OCI-LY7 (cell line): ENCODE data around the gene PLCB1. TPM values are rescaled to one million over a fixed set of nuclear protein-coding genes. Genes with fewer than 3 reads are reported as not detected.

Experiments used
- BruUV-seq: library from RNA; stranded (reverse); fragments of 400-500 nt; replicated peaks from 2 replicates; lab custom pipeline; 2021; lab: Mats Ljungman, UMichigan
- CTCF ChIA-PET: fragments of 300-600 bp; sonication (Branson Sonifier 250); formaldehyde crosslinking; loops from one replicate; lab custom pipeline; 2022; ENCODE audit warnings: antibody characterized with exemption; ENCODE audit not compliant: unreplicated experiment; lab: Charles Lee
- POLR2A ChIA-PET: fragments of 300-600 bp; sonication (Branson Sonifier 250); formaldehyde crosslinking; loops from one replicate; lab custom pipeline; 2022; ENCODE audit warnings: antibody characterized with exemption; lab: Charles Lee
- DNase-seq: peaks from one replicate; pipeline ENCODE4 v3.0.0-alpha.2; 2015; ENCODE audit warnings: low spot score
- H2AFZ ChIP-seq: fragments of 200-600 bp; sonication (generic), shearing (Covaris generic); 2 replicates; pipeline ENCODE4 v1.6.1; 2014; ENCODE audit warnings: mild to moderate bottlenecking, antibody characterized with exemption, low read length, moderate library complexity
- H3K27ac ChIP-seq: fragments of 200-600 bp; sonication (generic); 2 replicates; pipeline ENCODE4 v1.5.1; 2014; ENCODE audit warnings: mixed run types, low read depth, mild to moderate bottlenecking, moderate library complexity, low read length, inconsistent platforms; ENCODE audit not compliant: poor library complexity, severe bottlenecking
- H3K36me3 ChIP-seq: fragments of 200-600 bp; sonication (generic); 2 replicates; pipeline ENCODE4 v1.6.1; 2014; ENCODE audit warnings: mild to moderate bottlenecking, antibody characterized with exemption, low read length, moderate library complexity, mixed read lengths; ENCODE audit not compliant: insufficient read depth
- H3K4me1 ChIP-seq: fragments of 200-600 bp; sonication (generic); 2 replicates; pipeline ENCODE4 v1.5.1; 2014; ENCODE audit warnings: mild to moderate bottlenecking, low read length; ENCODE audit not compliant: insufficient read depth, poor library complexity, severe bottlenecking
- H3K4me2 ChIP-seq: fragments of 200-600 bp; sonication (generic); 2 replicates; pipeline ENCODE4 v1.6.1; 2014; ENCODE audit warnings: mild to moderate bottlenecking, low read length
- H3K4me3 ChIP-seq: fragments of 200-600 bp; sonication (generic); 2 replicates; pipeline ENCODE4 v1.5.1; 2014; ENCODE audit warnings: mild to moderate bottlenecking, low read depth, low read length; ENCODE audit not compliant: poor library complexity, severe bottlenecking
- H3K79me2 ChIP-seq: fragments of 200-600 bp; sonication (generic); 2 replicates; pipeline ENCODE4 v1.6.1; 2016; ENCODE audit warnings: low read depth, mild to moderate bottlenecking, low read length, moderate library complexity, mixed read lengths; ENCODE audit not compliant: insufficient read depth
- H3K9me2 ChIP-seq: fragments of 200-600 bp; sonication (generic); 2 replicates; pipeline ENCODE4 v1.6.1; 2016; ENCODE audit warnings: mild to moderate bottlenecking, low read length, mixed read lengths; ENCODE audit not compliant: insufficient read depth
- H3K9me3 ChIP-seq: fragments of 200-600 bp; sonication (generic); 2 replicates; pipeline ENCODE4 v1.6.1; 2014; ENCODE audit warnings: mild to moderate bottlenecking, mixed run types, low read length, mixed read lengths
- H4K20me1 ChIP-seq: fragments of 200-600 bp; sonication (generic); 2 replicates; pipeline ENCODE4 v1.6.1; 2014; ENCODE audit warnings: mild to moderate bottlenecking, antibody characterized with exemption, low read length, moderate library complexity, mixed read lengths; ENCODE audit not compliant: insufficient read depth
- EZH2phosphoT487 ChIP-seq: fragments of 200-600 bp; sonication (generic); IDR thresholded peaks from 2 replicates; pipeline ENCODE4 v1.6.1; 2018; ENCODE audit warnings: low read depth, borderline replicate concordance, mild to moderate bottlenecking, mixed run types, antibody characterized with exemption, low read length, moderate library complexity, mixed read lengths
- intact Hi-C: fragments of 100-400 bp; cut with micrococcal nuclease; formaldehyde crosslinking; loops from one replicate; pipeline ENCODE4 v1.10.0; 2022; ENCODE audit not compliant: unreplicated experiment
- total RNA-seq, 2 experiments: library from RNA; depleted of rRNA in 1 of 2; stranded (reverse); fragments of >200 nt in 1 of 2; shearing (Covaris generic) in 1 of 2; gene quantifications; 2 replicates each; pipeline ENCODE4 v1.2.3, GENCODE V29; 2014 to 2022
- TF ChIP-seq, protein P1 (sequence below): fragments of 200-600 bp; sonication (generic); conservative IDR thresholded peaks from 2 replicates; pipeline ENCODE4 v1.5.1; 2014; ENCODE audit warnings: mild to moderate bottlenecking, antibody characterized with exemption, low read length, moderate library complexity, mixed read lengths

Gene PLCB1
- total RNA-seq, 2 experiments from 2014 or later, result 14.6 to 30.5 TPM

DNA sequence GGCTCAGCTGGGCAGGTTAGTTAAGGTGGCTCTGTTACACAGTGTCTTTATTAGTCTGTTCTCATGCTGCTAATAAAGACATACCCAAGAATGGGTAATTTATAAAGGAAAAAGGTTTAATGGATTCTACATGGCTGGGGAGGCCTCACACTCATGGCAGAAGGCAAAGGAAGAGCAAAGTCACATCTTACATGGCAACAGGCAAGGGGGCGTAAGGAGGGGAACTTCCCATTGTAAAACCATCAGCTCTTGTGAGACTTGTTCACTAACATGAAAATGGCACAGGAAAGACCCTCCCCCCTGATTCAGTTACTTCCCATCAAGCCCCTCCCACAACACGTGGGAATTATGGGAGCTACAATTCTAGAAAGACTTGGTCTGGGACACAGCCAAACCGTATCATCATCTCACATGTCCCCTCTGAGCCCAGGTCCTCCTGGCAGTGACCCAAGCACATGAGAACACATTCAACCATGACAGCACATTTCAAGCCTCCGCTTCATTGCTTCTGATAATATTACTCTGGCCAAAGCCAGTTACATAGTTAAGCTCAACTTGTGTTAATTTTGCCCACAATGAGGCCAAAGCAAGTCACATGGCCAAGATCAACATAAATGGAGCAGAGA is 383.9 kb downstream of the PLCB1 start:
- Histone ChIP-seq H2AFZ (no peak overlapping the region), H3K79me2 (no peaks in the 10 kb centered on the region), H3K36me3 (peaks cover 5% of the 10 kb centered on the region; the same call in 1 of the 2 replicates), H3K4me1 (peaks cover 10% of the 10 kb centered on the region), H3K27ac (no peak overlapping the region), H3K9me2 (no peaks in the 10 kb centered on the region), H3K4me2 (no peak overlapping the region), H3K4me3 (no peak overlapping the region), H3K9me3 (no peaks in the 10 kb centered on the region; the same call in 1 of the 2 replicates), H4K20me1 (no peaks in the 10 kb centered on the region)
- intact Hi-C loops, result no loop called here
- ChIA-PET CTCF (interaction anchor here (0.7 kb wide), 1 partner anchor 579 kb away, joined by 3 read pairs; no protein-coding TSS in a partner anchor), POLR2A (interaction anchor here (1.1 kb wide), 1 partner anchor 9 kb away, joined by 3 read pairs; no protein-coding TSS in a partner anchor)
- no peak for DNase-seq
- TF ChIP-seq, protein P1, sequence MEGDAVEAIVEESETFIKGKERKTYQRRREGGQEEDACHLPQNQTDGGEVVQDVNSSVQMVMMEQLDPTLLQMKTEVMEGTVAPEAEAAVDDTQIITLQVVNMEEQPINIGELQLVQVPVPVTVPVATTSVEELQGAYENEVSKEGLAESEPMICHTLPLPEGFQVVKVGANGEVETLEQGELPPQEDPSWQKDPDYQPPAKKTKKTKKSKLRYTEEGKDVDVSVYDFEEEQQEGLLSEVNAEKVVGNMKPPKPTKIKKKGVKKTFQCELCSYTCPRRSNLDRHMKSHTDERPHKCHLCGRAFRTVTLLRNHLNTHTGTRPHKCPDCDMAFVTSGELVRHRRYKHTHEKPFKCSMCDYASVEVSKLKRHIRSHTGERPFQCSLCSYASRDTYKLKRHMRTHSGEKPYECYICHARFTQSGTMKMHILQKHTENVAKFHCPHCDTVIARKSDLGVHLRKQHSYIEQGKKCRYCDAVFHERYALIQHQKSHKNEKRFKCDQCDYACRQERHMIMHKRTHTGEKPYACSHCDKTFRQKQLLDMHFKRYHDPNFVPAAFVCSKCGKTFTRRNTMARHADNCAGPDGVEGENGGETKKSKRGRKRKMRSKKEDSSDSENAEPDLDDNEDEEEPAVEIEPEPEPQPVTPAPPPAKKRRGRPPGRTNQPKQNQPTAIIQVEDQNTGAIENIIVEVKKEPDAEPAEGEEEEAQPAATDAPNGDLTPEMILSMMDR, result no peak
- no peak for TF ChIP-seq EZH2phosphoT487
- BruUV-seq, result no TSS peak

DNA sequence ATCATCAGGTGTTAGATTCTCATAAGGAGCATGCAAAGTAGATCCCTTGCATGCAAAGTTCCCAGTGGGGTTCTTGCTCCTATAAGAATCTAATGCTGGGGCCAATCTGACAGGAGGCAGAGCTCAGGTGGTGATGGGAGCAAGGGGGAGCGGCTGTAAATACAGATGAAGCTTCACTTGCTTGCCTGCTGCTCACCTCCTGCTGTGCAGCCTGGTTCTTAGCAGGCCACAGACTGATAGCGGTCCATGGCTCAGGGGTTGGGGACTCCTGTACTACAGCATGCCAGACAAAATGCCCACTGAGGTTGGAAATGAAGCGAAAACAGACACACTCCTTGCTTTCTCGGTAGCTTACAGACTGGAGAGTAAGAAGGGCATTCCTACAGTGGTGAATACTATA is 386.8 kb downstream of the PLCB1 start:
- CTCF ChIA-PET, result no interaction called here
- no TSS peak for BruUV-seq
- intact Hi-C loops, result no loop called here

More for the DNA sequence above, 386.8 kb downstream of the PLCB1 start:
- Histone ChIP-seq H3K4me1 (peaks cover 15% of the 10 kb centered on the region), H3K4me3 (no peak overlapping the region), H3K9me3 (no peaks in the 10 kb centered on the region; the same call in 1 of the 2 replicates), H4K20me1 (no peaks in the 10 kb centered on the region), H2AFZ (no peak overlapping the region; the same call in 1 of the 2 replicates), H3K79me2 (no peaks in the 10 kb centered on the region), H3K27ac (no peak overlapping the region), H3K36me3 (peaks cover 5% of the 10 kb centered on the region; the same call in 1 of the 2 replicates), H3K4me2 (no peak overlapping the region), H3K9me2 (no peaks in the 10 kb centered on the region)
- no peak for DNase-seq
- POLR2A ChIA-PET, result interaction anchor here (0.5 to 1.2 kb wide), 2 partner anchors 21 to 56 kb away, joined by 3 read pairs; no protein-coding TSS in a partner anchor
- TF ChIP-seq EZH2phosphoT487, result no peak
- TF ChIP-seq, protein P1, result no peak
